CD8-positive, alpha-beta memory T cell (primary cell): ENCODE results near the gene CAPN7. TPM values are rescaled to one million over a fixed set of nuclear protein-coding genes. Genes with fewer than 3 reads are reported as not detected.
A peak's percentile ranks its signal among the peaks of the same experiment; 100 is the strongest.

Source experiments
- CTCF ChIA-PET: fragments of 350-600 bp; sonication (Branson Sonifier 250); formaldehyde crosslinking; loops from one replicate; lab custom pipeline; 2021; ENCODE audit warnings: antibody characterized with exemption; lab: Charles Lee
- POLR2A ChIA-PET: fragments of 350-600 bp; sonication (Branson Sonifier 250); formaldehyde crosslinking; loops from one replicate; lab custom pipeline; 2021; ENCODE audit warnings: antibody characterized with exemption; lab: Charles Lee
- DNase-seq, 5 donors: peaks; one replicate each; pipeline versions ENCODE4 v3.0.0 to v3.0.0-alpha.2; 2020 to 2022; ENCODE audit warnings: mixed read lengths in 1 of 5
- H3K27ac ChIP-seq: one replicate; pipeline ENCODE4 v1.7.0; 2013; ENCODE audit warnings: low read depth, mild to moderate bottlenecking, low read length, moderate library complexity
- H3K27me3 ChIP-seq: 2 replicates; pipeline ENCODE4 v1.7.0; 2013; ENCODE audit warnings: low read length, mild to moderate bottlenecking; ENCODE audit not compliant: insufficient read depth, poor library complexity, severe bottlenecking
- H3K36me3 ChIP-seq: 2 replicates; pipeline ENCODE4 v1.7.0; 2013; ENCODE audit warnings: mild to moderate bottlenecking, low read length, moderate library complexity; ENCODE audit not compliant: insufficient read depth
- H3K4me1 ChIP-seq: 2 replicates; pipeline ENCODE4 v1.7.0; 2013; ENCODE audit warnings: mild to moderate bottlenecking, low read length, moderate library complexity; ENCODE audit not compliant: insufficient read depth
- H3K4me3 ChIP-seq: 2 replicates; pipeline ENCODE4 v1.7.0; 2013; ENCODE audit warnings: mild to moderate bottlenecking, low read length
- H3K9me3 ChIP-seq: 2 replicates; pipeline ENCODE4 v1.7.0; 2013; ENCODE audit warnings: mild to moderate bottlenecking, low read length
- H3K27ac Mint-ChIP-seq, 8 donors: one replicate each; pipeline ENCODE4 v1.8.0; 2020 to 2021; ENCODE audit warnings: mixed read lengths in 8 of 8, mild to moderate bottlenecking in 6 of 8, inconsistent platforms in 3 of 8, moderate library complexity in 3 of 8
- H3K27me3 Mint-ChIP-seq, 2 donors: one replicate each; pipeline ENCODE4 v1.8.0; 2020 to 2021; ENCODE audit warnings: mixed read lengths in 2 of 2, mild to moderate bottlenecking in 1 of 2, moderate library complexity in 1 of 2
- H3K36me3 Mint-ChIP-seq, 3 donors: one replicate each; pipeline ENCODE4 v1.8.0; 2020 to 2021; ENCODE audit warnings: mixed read lengths in 3 of 3, inconsistent platforms in 1 of 3, mild to moderate bottlenecking in 1 of 3
- H3K4me1 Mint-ChIP-seq, 3 donors: one replicate each; pipeline ENCODE4 v1.8.0; 2020 to 2021; ENCODE audit warnings: mixed read lengths in 3 of 3, inconsistent platforms in 1 of 3, mild to moderate bottlenecking in 1 of 3
- H3K4me3 Mint-ChIP-seq, 7 donors: one replicate each; pipeline ENCODE4 v1.8.0; 2020 to 2021; ENCODE audit warnings: mixed read lengths in 7 of 7, mild to moderate bottlenecking in 6 of 7, moderate library complexity in 4 of 7, inconsistent platforms in 2 of 7
- H3K9me3 Mint-ChIP-seq, 5 donors: one replicate each; pipeline ENCODE4 v1.8.0; 2020 to 2022; ENCODE audit warnings: mixed read lengths in 5 of 5, mild to moderate bottlenecking in 3 of 5, moderate library complexity in 2 of 5, inconsistent platforms in 1 of 5
- polyA plus RNA-seq: library from polyadenylated mRNA; unstranded; fragments of 300-500 nt; fragmentation: Illumina TruSeq; gene quantifications from one replicate; pipeline ENCODE4 v1.2.3, GENCODE V29; 2021
- total RNA-seq, 2 experiments: library from RNA; stranded (reverse); gene quantifications; one replicate each; pipeline ENCODE4 v1.2.3, GENCODE V29; 2021

CAPN7 gene
- total and polyA plus RNA-seq, 3 experiments from 2014 or later = 32.4 to 36.1 (median 33.1) TPM

GRCh38 chr3:15294929-15295328 lies 88.9 kb downstream of the CAPN7 start:
- DNase-seq = no peak
- peaks cover 80 to 98% (median 94%) of the 10 kb centered on the region in 3 donors for H3K4me1 Mint-ChIP-seq
- H3K9me3 Mint-ChIP-seq = no peaks in the 10 kb centered on the region
- Histone ChIP-seq H3K27ac (no peak overlapping the region), H3K27me3 (no peaks in the 10 kb centered on the region), H3K4me3 (no peak overlapping the region), H3K36me3 (no peaks in the 10 kb centered on the region), H3K4me1 (peaks cover 92% of the 10 kb centered on the region), H3K9me3 (no peaks in the 10 kb centered on the region)
- no peaks in the 10 kb centered on the region for H3K27me3 Mint-ChIP-seq
- peak overlapping the region in 2 of 7 donors; percentile 0 to 40 for H3K4me3 Mint-ChIP-seq
- peak overlapping the region; percentile 18 to 91 (median 76) for H3K27ac Mint-ChIP-seq
- ChIA-PET CTCF (interaction anchor here (0.6 to 1.5 kb wide), 5 partner anchors 15 to 272 kb away, joined by 3 to 7 read pairs (median 4); partner anchors contain the start of gene SH3BP5), POLR2A (no interaction called here)
- peaks cover 16 to 25% (median 22%) of the 10 kb centered on the region in 3 donors for H3K36me3 Mint-ChIP-seq

- no peak for DNase-seq
- POLR2A ChIA-PET = interaction anchor here (0.6 kb wide), 1 partner anchor 15 kb away, joined by 3 read pairs; no protein-coding TSS in a partner anchor
- peaks cover 82 to 99% (median 95%) of the 10 kb centered on the region in 3 donors for H3K4me1 Mint-ChIP-seq
- no peaks in the 10 kb centered on the region for H3K9me3 ChIP-seq
- peaks cover 16 to 27% (median 25%) of the 10 kb centered on the region in 3 donors for H3K36me3 Mint-ChIP-seq
- CTCF ChIA-PET = interaction anchor here (0.6 to 1.5 kb wide), 6 partner anchors 13 to 272 kb away, joined by 3 to 7 read pairs (median 3); partner anchors contain the start of gene SH3BP5
- H3K4me1 ChIP-seq = peaks cover 92% of the 10 kb centered on the region
- no peaks in the 10 kb centered on the region for H3K27me3 ChIP-seq
- H3K36me3 ChIP-seq = no peaks in the 10 kb centered on the region
- H3K27ac Mint-ChIP-seq = peak overlapping the region in 5 of 8 donors; percentile 47 to 91 (median 83)
- H3K27me3 Mint-ChIP-seq = no peaks in the 10 kb centered on the region
- H3K4me3 ChIP-seq = no peak overlapping the region
- no peak overlapping the region for H3K27ac ChIP-seq
- no peaks in the 10 kb centered on the region for H3K9me3 Mint-ChIP-seq
- peak overlapping the region in 1 of 7 donors; percentile 40 for H3K4me3 Mint-ChIP-seq
Measured at GRCh38 chr3:15295506-15295905, 89.5 kb downstream of the CAPN7 start.

GRCh38 chr3:15297608-15298350 lies 91.7 kb downstream of the CAPN7 start:
- Mint-ChIP-seq H3K36me3 (peaks cover 26 to 47% (median 42%) of the 10 kb centered on the region in 3 donors), H3K27ac (peak overlapping the region in 7 of 8 donors; percentile 28 to 89 (median 77)), H3K27me3 (no peaks in the 10 kb centered on the region), H3K9me3 (no peaks in the 10 kb centered on the region), H3K4me1 (peaks cover 77 to 99% (median 95%) of the 10 kb centered on the region in 3 donors), H3K4me3 (peak overlapping the region in 4 of 7 donors; percentile 1 to 57 (median 16))
- Histone ChIP-seq H3K27ac (no peak overlapping the region), H3K9me3 (no peaks in the 10 kb centered on the region), H3K4me1 (peaks cover 91% of the 10 kb centered on the region), H3K36me3 (peaks cover 15% of the 10 kb centered on the region), H3K27me3 (no peaks in the 10 kb centered on the region), H3K4me3 (no peak overlapping the region)
- DNase-seq = no peak
- ChIA-PET CTCF (interaction anchor here (1.0 to 2.0 kb wide), 3 partner anchors 30 to 107 kb away, joined by 3 to 8 read pairs (median 5); partner anchors contain the start of gene SH3BP5), POLR2A (no interaction called here)

DNA sequence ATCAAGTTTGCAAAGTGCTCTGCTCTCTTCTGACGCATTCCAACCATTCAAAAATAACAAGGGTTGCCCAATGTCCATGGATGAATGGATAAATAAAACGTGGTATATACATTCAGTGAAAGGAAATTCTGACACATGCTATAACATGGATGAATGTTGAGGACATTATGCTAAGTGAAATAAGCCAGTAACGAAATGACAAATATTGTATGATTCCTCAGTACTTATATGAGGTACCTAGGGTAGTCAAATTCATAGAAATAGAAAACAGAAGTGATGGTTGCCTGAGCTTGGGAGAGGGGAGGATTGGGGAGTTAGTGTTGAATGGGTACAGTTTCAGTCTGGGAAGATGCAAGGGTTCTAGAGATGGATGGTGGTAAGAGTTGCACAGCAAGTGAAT lies 92.5 kb downstream of the CAPN7 start:
- ChIA-PET POLR2A (no interaction called here), CTCF (interaction anchor here (1.6 kb wide), 1 partner anchor 34 kb away, joined by 6 read pairs; the partner anchor contains the start of gene SH3BP5)
- H3K36me3 ChIP-seq = peaks cover 20% of the 10 kb centered on the region
- H3K27ac Mint-ChIP-seq = peak overlapping the region in 7 of 8 donors; percentile 2 to 71 (median 18)
- H3K27me3 Mint-ChIP-seq = no peaks in the 10 kb centered on the region
- H3K9me3 Mint-ChIP-seq = no peaks in the 10 kb centered on the region
- H3K27me3 ChIP-seq = no peaks in the 10 kb centered on the region
- H3K4me3 Mint-ChIP-seq = peak overlapping the region in 4 of 7 donors; percentile 15 to 49 (median 30)
- H3K36me3 Mint-ChIP-seq = peaks cover 26 to 55% (median 46%) of the 10 kb centered on the region in 3 donors
- H3K4me1 Mint-ChIP-seq = peaks cover 77 to 99% (median 95%) of the 10 kb centered on the region in 3 donors
- peaks cover 91% of the 10 kb centered on the region for H3K4me1 ChIP-seq
- H3K4me3 ChIP-seq = no peak overlapping the region
- H3K9me3 ChIP-seq = no peaks in the 10 kb centered on the region
- no peak overlapping the region for H3K27ac ChIP-seq
- DNase-seq = no peak

GRCh38 chr3:15299036-15299435 lies 93.0 kb downstream of the CAPN7 start:
- Mint-ChIP-seq H3K27me3 (no peaks in the 10 kb centered on the region), H3K36me3 (peaks cover 26 to 57% (median 46%) of the 10 kb centered on the region in 3 donors), H3K27ac (peak overlapping the region in 4 of 8 donors; percentile 5 to 71 (median 18)), H3K4me3 (peak overlapping the region in 2 of 7 donors; percentile 39 to 49), H3K4me1 (peaks cover 81 to 100% (median 98%) of the 10 kb centered on the region in 3 donors), H3K9me3 (no peaks in the 10 kb centered on the region)
- H3K4me3 ChIP-seq = no peak overlapping the region
- no peak overlapping the region for H3K27ac ChIP-seq
- H3K27me3 ChIP-seq = no peaks in the 10 kb centered on the region
- peak in 1 of 5 donors; percentile 35 for DNase-seq
- H3K4me1 ChIP-seq = peaks cover 95% of the 10 kb centered on the region
- CTCF ChIA-PET = interaction anchor here (1.2 to 1.6 kb wide), 2 partner anchors 29 to 33 kb away, joined by 3 to 6 read pairs; partner anchors contain the start of gene SH3BP5
- no peaks in the 10 kb centered on the region for H3K9me3 ChIP-seq
- POLR2A ChIA-PET = interaction anchor here (1.0 kb wide), 1 partner anchor 1819 kb away, joined by 3 read pairs; the partner anchor contains the start of gene HDAC11
- H3K36me3 ChIP-seq = peaks cover 25% of the 10 kb centered on the region

- H3K4me1 ChIP-seq = peaks cover 96% of the 10 kb centered on the region
- H3K4me1 Mint-ChIP-seq = peaks cover 77 to 98% (median 96%) of the 10 kb centered on the region in 3 donors
- H3K27ac ChIP-seq = no peak overlapping the region
Measured at GRCh38 chr3:15300323-15301078, 94.5 kb downstream of the CAPN7 start.

DNA sequence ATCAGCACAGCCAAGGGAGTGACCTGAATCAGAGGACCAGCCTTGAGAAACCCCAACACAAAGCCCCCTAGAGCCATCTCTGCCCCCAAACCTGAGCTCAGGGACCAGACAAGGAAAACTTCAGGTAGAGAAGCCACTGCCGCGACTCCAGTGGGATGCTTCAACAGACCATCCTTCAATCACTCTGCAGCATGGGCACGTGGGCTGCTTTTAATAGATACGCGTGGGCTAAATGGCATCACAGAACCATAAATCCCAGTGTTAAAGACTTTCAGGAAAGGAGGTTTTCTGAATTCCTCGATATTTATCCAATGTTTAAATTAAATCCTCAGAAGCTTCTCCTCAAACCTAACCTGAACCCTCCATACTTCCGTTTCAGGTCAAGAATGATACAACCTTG lies 95.7 kb downstream of the CAPN7 start:
- no peak overlapping the region for H3K27ac ChIP-seq
- H3K4me1 Mint-ChIP-seq = peaks cover 73 to 90% (median 87%) of the 10 kb centered on the region in 3 donors

More at GRCh38 chr3:15300323-15301078, 94.5 kb downstream of the CAPN7 start:
- POLR2A ChIA-PET = interaction anchor here (0.5 to 1.2 kb wide), 5 partner anchors 9 to 1821 kb away, joined by 3 to 5 read pairs (median 3); partner anchors contain the start of gene HDAC11
- CTCF ChIA-PET = interaction anchor here (1.2 to 1.8 kb wide), 4 partner anchors 9 to 33 kb away, joined by 3 to 5 read pairs (median 4); partner anchors contain the start of gene SH3BP5
- H3K27ac Mint-ChIP-seq = peak overlapping the region in 7 of 8 donors; percentile 62 to 94 (median 72)
- no peaks in the 10 kb centered on the region for H3K9me3 Mint-ChIP-seq
- Histone ChIP-seq H3K27me3 (no peaks in the 10 kb centered on the region), H3K9me3 (no peaks in the 10 kb centered on the region), H3K4me3 (no peak overlapping the region), H3K36me3 (peaks cover 26% of the 10 kb centered on the region)
- no peak for DNase-seq
- peak overlapping the region; percentile 31 to 92 (median 60) for H3K4me3 Mint-ChIP-seq
- H3K27me3 Mint-ChIP-seq = no peaks in the 10 kb centered on the region
- peaks cover 28 to 53% (median 38%) of the 10 kb centered on the region in 3 donors for H3K36me3 Mint-ChIP-seq

More for the DNA sequence above, 95.7 kb downstream of the CAPN7 start:
- H3K4me1 ChIP-seq = peaks cover 93% of the 10 kb centered on the region
- H3K4me3 ChIP-seq = no peak overlapping the region
- H3K9me3 Mint-ChIP-seq = no peaks in the 10 kb centered on the region
- ChIA-PET POLR2A (no interaction called here), CTCF (interaction anchor here (0.8 to 1.4 kb wide), 2 partner anchors 27 to 34 kb away, joined by 3 to 4 read pairs; no protein-coding TSS in a partner anchor)
- no peaks in the 10 kb centered on the region for H3K27me3 ChIP-seq
- peaks cover 26% of the 10 kb centered on the region for H3K36me3 ChIP-seq
- H3K4me3 Mint-ChIP-seq = peak overlapping the region; percentile 49 to 96 (median 73)
- H3K9me3 ChIP-seq = no peaks in the 10 kb centered on the region
- H3K27ac Mint-ChIP-seq = peak overlapping the region; percentile 51 to 90 (median 68)
- no peaks in the 10 kb centered on the region for H3K27me3 Mint-ChIP-seq
- peaks cover 29 to 50% (median 38%) of the 10 kb centered on the region in 3 donors for H3K36me3 Mint-ChIP-seq
- no peak for DNase-seq
